K562 (cell line): Measurements from ENCODE around the gene OR13C4.

Source experiments
- ADNP ChIP-seq: fragments of 200-800 bp; sonication (Bioruptor generic); IDR thresholded peaks from 2 replicates; pipeline ENCODE4 v1.6.1; 2016; ENCODE audit warnings: missing genetic modification characterization, missing compliant biosample characterization
- ARID3A ChIP-seq: IDR thresholded peaks from 2 replicates; pipeline ENCODE4 v1.6.1; 2012; ENCODE audit warnings: low read depth, low read length, improper control_type of control experiment, borderline replicate concordance
- BCOR ChIP-seq: fragments of 450-650 bp; IDR thresholded peaks from 2 replicates; pipeline ENCODE4 v1.6.1; 2016
- CTCF ChIP-seq, 3 experiments: IDR thresholded peaks in 2 of 3; conservative IDR thresholded peaks in 1 of 3; 2 replicates each; pipeline ENCODE4 v1.5.1; 2011 to 2012; ENCODE audit warnings: low read length in 3 of 3, mild to moderate bottlenecking in 3 of 3, control low read depth in 2 of 3, improper control_type of control experiment in 1 of 3, inconsistent platforms in 1 of 3, low read depth in 1 of 3, mixed read lengths in 1 of 3, moderate library complexity in 1 of 3; ENCODE audit not compliant: insufficient read depth in 2 of 3
- FOXA1 ChIP-seq: fragments of 450-650 bp; IDR thresholded peaks from 2 replicates; pipeline ENCODE4 v1.6.1; 2016; ENCODE audit warnings: mild to moderate bottlenecking, borderline replicate concordance
- MED1 ChIP-seq: sonication (generic); formaldehyde crosslinking; IDR thresholded peaks from 2 replicates; pipeline ENCODE4 v1.8.1; 2023; ENCODE audit warnings: missing genetic modification reagents, borderline replicate concordance
- POLR2A ChIP-seq: fragments of 450-650 bp; conservative IDR thresholded peaks from 2 replicates; pipeline ENCODE4 v1.6.1; 2016
- POLR2AphosphoS5 ChIP-seq: IDR thresholded peaks from 2 replicates; pipeline ENCODE4 v1.6.1; 2011; ENCODE audit warnings: mild to moderate bottlenecking, low read depth, low read length, moderate library complexity; ENCODE audit not compliant: control insufficient read depth, insufficient read depth
- SPI1 ChIP-seq: IDR thresholded peaks from 2 replicates; pipeline ENCODE4 v1.6.1; 2011; ENCODE audit warnings: low read depth, low read length, control low read depth, borderline replicate concordance
- SRF ChIP-seq, 2 experiments: fragments of 250-450, 450-650 bp in 1 of 2; sonication (Bioruptor Pico) in 1 of 2; sonication (generic) in 1 of 2; formaldehyde crosslinking; IDR thresholded peaks; 2 replicates each; pipeline versions ENCODE4 v1.5.0 to v1.5.1; 2020 to 2022; ENCODE audit warnings: mild to moderate bottlenecking in 1 of 2, missing genetic modification reagents in 1 of 2
- ZBTB1 ChIP-seq: sonication (generic); formaldehyde crosslinking; IDR thresholded peaks from 2 replicates; pipeline ENCODE4 v1.8.1; 2023; ENCODE audit warnings: missing genetic modification reagents, low read depth, mild to moderate bottlenecking, borderline replicate concordance
- ZBTB8A ChIP-seq: fragments of 450-650 bp; IDR thresholded peaks from 2 replicates; pipeline ENCODE4 v1.6.1; 2018; ENCODE audit warnings: mild to moderate bottlenecking, moderate library complexity; ENCODE audit not compliant: partially characterized antibody
- ZNF384 ChIP-seq: IDR thresholded peaks from 2 replicates; pipeline ENCODE4 v1.6.1; 2012; ENCODE audit warnings: low read depth, low read length, improper control_type of control experiment

- TF ChIP-seq ADNP (tag) (no peak), FOXA1 (no peak), ZNF384 (no peak), ARID3A (no peak), POLR2AphosphoS5 (no peak), BCOR (no peak), SPI1 (no peak), POLR2A (no peak), SRF (CRISPR knock-in tag; IDR thresholded peaks at IDR 0.05) (no peak), ZBTB8A (no peak), ZBTB1 (CRISPR knock-in tag) (no peak), CTCF (IDR thresholded peaks at IDR 0.05 in 2 of 3, conservative IDR thresholded peaks at IDR 0.05 in 1 of 3; ENCODE audit: insufficient read depth in 2 of 3, low read depth in 1 of 3, low read length in 3 of 3) (no peak), MED1 (CRISPR knock-in tag) (no peak)
Observed at GRCh38 chr9:104568868-104569267, 41.9 kb upstream of the OR13C4 start, which contains the start of gene OR13C8.
